Embryonic facial prominence (tissue), 1 donor: ENCODE data around the gene SART3.
A peak's percentile ranks its signal among the peaks of the same experiment; 100 is the strongest.
"Not testable (repeated sequence)": the region's sequence is repeated elsewhere in the genome, so short reads cannot be mapped to it uniquely, and the experiment has no call there.

ENCODE experiments used
- DNase-seq: peaks from one replicate; pipeline ENCODE4 v3.0.0-alpha.2; 2016; ENCODE audit errors: extremely low spot score

SART3 gene

DNA sequence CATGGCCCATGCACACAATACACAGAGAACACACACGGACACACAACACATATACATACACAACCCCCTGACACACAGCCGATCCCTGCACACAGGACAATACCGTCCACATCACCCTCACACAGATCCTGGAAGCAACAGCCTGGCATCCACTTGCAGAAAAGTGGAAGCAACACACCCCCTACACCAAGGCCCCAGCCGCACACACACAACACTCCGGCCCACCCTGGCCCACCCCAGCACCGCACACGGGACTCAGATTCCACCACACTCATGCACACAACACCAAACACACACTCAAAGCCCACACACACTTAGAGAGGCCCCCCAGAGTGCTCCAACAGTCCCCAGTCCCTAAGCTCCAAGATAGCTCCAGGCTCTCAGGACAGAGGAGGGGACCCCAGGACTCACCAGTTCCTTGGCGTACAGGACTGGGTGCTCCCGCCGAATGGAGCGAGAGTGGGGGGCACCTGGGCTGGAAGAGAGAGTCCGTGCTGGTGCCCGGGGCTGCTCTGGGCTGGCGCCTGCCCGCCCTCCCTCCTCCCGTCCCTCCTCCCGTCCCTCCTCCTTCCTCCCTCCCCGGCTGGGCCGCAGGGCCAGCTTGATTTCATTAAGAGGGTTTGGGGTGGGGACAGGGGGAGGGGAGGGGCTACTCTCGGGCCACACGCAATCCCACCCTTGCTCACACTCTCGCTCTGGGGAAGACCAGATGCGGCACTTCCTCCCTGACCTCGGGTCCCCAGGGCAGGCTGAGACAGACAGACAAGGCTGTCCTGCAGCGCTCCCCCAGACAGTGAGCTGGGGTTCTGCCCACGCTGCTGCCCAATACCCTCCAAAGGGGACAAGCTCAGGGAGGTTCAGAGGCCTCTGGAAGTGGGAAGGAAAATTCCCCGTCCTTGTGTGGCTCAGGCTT is 36.8 kb upstream of the SART3 start, which contains the start of gene TMEM119:
TMEM119 (minus strand) TSS at position 526 of the 913 bp plus-strand sequence. CDS start 5,701 bp downstream, outside the sequence.
- DNase-seq = peak; percentile 52

DNA sequence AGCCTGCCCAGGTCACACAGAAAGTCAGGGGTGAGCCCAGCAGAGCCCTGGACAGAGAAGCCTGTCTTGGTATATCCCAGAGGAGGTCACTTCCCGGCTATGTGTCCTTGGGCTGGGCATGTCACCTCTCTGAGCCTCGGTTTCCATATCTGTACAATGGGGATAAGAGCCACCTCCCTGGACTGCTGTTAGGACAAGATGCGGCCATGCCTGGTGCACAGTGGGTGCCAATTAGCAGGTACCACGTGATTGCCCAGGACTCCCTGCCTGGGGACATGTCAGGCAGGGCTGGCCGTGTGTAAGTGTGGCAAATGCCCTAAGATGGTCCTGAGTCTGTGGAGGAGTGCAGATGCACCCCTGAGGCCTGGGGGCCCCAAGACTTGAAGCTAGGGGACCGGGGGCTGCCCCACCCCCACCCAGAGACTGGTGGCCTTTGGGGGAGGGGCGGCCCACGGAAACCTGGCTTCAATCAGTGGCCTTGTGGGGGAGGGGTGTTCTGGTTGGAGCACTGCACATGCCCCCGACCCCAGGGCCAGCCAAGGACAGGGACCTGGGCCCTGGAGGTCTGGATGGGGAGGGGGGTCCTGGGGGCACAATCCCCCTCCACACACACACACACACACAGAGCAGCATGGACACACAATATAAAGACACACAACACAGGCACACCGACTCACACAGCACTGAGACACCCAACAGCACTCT is 36.0 kb upstream of the SART3 start:
- DNase-seq = no peak

DNA sequence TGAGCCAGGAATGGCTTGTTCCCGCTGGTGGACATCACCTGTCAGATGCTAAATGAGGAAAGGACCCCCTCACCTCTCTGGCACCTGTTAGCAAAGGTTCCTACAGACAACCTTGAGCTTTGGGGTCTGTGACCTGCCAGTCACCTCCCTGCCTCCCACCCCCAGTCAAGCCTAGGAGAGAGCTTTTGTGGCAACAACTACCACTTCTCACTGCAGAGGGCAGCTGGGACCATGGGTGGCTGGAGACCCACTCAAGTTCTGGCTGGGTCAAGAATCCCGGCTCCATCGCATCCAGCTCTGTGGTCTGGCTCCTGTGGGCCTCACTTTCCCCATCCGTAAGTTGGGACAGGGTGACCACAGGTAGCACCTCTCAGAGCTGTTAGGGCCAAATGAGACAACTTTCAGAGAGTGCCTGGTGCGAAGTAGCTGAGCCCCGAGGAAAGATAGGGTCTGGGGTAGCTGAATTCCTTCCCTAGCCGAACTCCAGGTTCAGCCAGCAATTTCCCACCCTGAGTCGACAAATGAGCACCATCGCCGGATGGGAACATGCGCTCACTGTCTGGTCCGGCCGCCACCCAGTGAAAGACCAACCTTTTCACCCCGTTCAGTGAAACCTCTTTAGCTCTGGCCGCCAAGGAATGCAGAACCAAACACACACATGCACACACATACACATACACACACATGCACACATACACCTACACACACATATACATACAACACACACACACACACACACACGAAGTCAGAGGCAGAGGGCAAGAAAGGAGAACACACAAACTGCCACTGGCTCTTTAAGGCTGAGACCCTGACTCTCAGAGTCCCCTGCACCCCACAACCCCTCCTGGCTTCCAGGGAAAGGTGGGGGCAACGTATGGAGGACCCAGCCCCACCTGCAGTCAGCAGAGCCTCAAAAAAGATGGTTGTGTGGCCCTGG is 35.0 kb upstream of the SART3 start:
- DNase-seq = no peak

DNA sequence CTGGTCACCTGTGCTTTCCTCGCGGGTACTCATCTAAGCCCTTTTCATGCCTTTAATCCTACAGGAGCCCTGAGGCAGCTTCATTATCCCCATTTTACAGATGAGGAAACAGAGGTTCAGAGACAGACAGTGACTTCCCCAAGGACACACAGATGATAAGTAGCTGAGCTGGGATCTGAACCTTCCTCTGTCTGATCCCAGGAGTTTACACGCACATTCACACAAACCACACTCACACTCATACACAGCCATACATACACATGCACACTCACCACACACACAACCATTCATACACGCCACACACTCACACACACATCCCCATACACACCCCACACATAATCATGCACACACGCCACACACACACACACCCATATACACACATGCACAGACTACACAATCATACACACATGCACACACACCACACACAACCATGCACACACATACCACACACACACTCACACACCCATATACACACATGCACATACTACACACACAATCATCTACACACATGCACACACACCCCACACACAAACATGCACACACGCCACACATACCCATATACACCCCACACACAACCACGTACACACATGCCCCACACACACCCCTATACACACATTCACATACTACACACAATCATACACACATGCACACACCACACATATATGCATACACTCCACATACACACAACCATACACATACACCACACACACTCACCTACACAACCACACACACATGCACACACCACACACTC is 34.2 kb upstream of the SART3 start:
- DNase-seq = no peak

DNA sequence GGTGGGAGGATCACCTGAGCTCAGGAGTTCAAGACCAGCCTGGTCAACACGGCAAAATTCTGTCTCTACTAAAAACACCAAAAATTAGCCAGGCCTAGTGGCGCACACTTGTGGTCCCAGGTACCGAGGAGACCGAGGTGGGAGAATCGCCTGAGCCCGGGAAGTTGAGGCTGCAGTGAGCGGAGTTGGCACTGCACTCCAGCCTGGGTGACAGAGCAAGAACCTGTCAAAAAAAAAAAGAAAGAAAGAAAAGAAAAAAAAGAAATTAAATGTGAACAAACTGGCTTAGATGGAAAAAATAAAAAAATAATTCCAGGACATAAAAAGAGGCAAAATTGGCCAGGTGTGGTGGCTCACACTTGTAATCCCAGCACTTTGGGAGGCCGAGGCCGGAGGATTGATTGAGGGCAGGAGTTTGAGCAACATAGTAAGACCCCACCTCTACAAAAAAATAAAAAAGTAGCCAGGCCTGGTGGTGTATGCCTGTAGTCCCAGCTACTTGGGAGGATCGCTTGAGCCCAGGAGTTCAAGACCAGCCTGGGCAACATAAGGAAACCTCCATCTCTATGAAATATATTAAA is 33.4 kb upstream of the SART3 start:
- no peak for DNase-seq

DNA sequence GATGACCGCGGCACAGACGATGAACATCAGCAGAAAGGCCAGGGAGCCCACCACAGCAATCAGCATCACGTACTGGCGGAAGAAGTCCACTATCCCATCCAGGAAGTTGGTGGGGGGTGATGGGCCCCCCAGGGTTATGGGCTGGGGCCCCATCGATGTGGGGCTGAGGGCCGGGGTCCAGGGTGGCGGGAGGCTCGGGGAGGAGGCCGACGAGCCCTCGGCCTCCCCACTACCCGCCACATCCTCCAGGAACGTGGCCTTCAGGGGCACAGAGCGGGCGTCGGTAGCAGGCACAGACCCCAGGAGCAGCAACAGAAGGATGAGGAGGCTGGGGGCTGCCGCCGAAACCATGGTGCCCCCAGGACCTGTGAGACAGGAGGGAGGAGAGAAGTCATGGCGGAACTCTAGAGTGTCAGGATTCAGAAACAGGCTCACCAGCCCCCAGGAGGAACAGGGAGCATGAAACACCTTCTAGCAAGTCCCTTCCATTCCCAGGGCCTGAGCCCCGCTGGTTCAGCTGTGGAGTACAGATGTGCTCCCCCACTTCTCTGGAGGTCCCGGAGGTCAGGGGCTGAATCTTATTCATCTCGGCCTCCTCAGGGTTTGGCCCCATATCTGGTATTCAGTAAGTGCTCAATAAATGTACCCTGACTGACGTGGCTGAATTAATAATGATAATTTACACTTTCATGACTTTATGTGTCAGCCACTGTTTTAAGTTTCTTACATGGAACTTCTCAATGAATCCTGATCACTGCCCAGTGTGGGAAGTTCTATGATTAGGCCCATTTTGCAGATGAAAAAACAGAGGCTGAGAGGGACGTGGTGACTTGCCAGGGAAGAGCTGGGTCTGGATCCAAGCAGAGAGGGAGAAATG is 31.3 kb upstream of the SART3 start:
- no peak for DNase-seq

DNA sequence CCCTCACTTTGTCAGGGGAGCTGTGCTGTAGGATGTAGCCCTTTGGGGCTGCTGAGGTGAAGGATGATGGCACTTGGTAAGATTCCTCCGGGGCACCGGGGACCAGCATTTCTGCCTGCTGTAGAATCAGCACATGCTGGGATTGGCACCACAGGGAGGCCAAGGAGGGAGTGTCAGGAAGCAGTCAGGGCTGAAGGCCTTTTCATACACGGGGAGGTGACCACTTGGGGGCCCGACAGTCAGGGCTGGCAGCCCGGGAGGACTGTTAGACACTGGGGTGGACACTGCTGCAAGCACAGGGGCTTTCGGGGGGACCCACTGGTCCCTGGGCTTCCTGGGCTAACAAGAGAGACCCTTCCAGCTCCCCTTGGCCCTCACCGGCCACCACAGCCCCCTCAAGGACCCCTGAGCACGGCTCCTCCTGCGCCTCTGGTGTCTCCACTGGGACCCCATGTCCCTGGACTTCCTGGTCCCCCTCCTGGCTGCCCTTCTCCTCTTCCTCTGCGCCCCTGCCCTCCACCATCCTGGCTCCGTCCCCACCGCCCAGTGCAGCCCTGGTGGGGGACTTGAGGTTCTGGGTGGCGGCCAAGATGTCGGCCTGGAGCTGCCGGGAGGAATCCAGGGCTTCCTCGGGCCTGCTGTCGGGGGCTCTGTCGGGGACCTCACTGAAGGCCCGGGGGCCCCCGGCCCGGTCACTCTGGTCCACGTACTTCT is 30.5 kb upstream of the SART3 start:
- no peak for DNase-seq

DNA sequence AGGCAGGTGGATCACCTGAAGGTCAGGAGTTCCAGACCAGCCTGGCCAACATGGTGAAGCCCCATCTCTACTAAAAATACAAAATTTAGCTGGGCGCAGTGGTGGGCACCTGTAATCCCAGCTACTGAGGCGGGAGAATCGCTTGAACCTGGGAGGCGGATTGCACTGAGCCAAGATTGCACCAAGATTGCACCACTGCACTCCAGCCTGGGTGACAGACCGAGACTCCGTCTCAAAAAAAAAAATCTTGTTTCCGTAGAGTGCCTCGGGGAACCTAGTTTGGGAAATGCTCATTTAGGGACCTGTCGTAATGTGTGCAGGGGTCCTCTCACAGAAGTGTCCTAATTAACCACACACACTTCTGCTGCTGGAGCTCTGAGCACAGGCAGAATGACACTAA is 29.5 kb upstream of the SART3 start:
- DNase-seq = not testable (repeated sequence)

DNA sequence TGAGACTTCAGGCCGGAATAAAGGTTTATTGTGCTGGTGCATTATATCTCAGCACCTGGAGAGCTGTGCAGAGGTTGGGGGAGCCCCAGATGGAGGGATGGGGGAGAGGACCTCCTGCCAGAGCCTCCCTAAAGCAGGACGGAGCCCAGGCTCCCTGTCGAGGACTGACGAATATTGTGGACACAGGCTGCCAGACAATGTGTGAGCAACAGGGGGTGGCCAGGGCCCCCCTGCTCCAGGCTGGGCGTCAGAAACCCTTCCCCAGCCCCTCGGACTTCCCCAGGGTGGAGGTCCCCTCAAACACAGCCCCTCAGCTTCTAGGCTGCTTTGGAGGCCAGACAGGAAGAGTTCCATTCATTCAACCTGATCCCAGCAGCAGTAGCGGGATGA is 28.9 kb upstream of the SART3 start:
- DNase-seq = no peak

DNA sequence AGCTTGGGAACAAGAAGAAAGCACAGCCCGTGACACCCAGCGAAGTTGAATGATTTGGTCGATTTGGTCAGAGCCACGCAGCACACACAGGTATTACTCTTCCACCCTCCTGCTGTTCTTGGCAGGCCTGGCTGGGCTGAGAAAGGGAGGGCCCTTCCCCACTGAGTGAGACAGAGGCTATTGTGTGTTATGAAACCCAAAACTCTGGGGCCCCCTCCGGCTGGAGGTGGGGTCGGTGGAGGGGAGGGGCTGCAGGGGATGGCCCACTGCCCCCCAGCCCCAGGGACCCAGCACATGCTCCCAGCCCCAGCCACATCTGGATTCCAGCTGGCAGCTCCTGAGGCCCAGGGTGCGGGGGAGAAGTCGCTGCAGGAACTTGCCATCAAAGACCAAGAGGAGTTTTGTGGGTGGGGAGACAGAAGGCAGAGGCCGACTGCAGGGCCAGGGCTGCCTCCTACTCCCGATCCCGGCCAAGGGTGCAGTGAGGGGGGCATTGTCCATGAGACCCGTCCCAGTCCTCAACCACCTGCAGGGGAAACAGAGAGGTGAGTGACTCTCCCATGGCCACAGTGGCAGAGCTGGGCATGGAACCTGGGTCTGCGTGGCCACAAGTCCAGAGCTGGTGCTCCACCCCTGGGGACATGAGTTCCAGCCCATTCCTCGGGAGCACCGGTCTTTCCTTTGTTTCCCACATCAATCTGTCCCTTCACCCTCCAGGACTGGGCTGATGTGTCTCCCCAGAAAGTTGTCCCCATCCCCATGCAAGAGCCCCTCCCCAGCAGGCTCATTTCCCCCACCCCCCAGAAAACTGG is 28.3 kb upstream of the SART3 start:
- DNase-seq = no peak

DNA sequence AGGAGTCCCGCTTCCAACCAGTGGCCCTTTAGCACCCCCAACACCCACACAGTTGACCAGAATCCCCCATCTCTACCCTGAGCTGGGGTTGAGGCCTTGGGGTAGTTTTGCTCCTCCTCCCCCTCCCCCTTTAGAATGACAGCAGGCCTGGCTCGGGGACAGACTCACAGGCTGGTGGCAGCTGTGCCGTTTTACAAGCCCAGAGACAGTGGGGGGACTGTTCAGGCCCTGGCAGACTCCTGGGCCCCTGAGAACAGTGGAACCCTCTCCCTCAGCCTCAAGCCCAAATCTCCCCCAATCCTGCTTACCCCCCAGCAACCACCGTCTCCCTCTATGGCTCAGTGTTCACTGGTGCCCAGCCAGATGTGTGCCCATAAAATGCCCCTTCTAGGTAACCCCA is 26.9 kb upstream of the SART3 start:
- DNase-seq = no peak

DNA sequence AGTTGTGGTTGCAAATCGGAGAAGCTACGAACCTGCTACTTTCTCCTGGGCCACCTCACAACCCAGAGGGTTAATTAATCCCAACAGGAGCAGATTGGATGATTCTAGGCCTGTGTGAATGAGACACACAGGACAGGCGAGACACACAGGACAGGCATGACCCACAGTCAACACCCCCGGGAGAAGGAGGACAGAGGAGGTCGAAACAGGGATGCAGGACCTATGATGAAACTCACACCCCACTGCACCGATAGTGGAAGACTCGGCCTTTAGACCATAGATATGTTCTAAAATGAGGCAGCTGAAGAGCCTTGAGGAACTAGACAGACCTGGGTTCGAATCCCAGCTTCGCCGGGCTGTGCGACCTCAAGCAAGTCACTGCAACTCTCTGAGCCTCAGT is 25.3 kb upstream of the SART3 start:
- DNase-seq = no peak

DNA sequence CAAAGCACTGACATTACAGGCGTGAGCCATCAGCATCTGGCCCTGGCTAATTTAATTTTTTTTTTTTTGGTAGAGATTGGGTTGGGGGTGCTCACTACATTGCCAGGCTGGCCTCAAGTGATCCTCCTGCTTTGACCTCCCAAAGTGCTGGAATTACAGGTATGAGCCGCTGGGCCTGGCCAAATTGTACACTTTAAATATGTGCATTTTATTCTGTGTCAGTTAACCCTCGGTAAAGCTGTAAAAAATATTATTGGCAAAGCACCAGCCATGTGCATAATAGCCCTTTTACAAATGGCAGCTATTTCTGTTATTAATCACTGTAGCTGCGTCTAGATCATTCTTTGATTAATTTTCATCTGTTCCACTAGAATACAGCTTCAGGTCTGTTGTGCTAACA is 24.9 kb upstream of the SART3 start:
- no peak for DNase-seq

DNA sequence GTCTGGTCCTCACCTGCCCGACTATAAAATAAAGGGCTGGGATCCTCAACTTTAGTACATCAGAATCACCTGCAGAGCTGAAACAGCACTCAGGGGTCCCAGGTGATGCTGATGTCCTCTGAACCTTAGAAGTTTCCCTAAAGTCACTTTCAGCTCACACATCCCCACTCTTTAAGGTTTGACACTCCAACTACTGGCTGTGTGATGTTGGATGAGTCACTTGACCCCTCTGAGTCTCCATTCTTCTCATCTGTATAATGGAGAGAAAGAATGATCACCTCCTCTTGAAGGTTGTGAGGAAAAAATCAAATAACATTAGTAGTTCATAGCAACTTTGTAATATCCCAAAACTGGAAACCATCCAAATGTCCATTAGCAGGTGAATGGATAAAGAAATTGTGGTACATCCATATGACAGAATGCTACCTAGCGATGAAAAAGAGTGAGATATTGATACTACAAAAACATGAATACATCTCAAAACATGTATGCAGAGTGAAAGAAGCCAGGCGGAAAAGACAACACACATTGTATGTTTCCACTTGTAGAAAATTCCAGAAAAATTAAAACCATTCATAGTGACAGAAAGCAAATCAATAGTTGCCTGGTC is 23.6 kb upstream of the SART3 start:
- no peak for DNase-seq

DNA sequence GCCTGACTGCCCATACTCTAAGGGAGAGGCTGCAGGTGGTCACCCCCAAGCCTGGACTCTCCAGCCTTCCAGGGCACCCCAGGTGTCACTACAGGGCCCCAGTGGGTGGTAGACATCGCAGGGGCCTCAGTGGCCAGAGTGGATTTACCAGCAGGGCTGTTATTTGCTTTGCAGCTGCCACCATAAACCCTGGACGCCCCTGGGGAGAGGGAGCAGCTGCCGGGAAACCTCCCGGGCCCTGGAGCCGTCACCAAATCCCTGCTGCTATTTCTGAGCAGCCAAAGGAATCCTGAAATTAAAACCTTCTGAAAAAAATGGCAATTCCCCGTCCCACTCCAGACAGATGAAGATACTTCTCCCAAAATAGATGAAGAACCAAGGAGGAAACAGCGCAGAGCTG is 23.0 kb upstream of the SART3 start:
- no peak for DNase-seq

DNA sequence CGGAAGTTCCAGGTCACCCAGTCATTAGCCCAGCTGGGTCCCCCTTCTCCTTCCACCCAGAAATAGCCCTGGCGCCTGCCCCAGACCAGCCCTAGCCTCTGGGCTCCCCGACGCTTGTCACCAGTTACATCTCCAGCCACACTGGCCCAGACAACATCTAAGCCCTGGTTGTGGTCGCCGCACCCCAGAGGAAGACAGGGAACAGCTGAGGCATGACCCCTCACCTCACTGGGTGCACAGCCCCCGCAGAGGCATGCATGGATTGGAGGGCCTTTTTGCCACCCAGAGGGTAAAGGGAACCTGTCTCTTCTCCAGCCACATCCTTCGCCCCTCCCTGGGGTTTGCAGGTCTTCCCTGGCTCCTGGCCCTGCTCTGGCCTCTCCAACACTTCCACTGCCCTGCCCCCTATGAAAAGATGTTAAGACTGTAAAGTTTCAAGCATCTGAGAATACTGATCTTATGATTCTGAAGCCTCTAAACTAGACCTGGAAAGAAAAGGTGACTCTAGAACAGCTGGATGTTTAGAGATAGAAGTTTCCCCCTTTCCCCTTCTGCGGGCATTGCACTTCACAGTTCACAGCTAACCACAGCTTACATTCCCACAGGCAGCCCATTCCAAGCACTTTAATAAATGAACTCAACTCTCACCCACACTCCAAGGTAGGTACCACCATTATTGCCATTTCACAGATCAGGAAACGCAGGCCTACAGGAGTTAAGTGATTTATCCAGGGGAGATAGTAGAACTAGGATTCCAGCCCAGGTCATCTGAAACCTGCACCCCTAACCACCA is 22.2 kb upstream of the SART3 start:
- DNase-seq = no peak

DNA sequence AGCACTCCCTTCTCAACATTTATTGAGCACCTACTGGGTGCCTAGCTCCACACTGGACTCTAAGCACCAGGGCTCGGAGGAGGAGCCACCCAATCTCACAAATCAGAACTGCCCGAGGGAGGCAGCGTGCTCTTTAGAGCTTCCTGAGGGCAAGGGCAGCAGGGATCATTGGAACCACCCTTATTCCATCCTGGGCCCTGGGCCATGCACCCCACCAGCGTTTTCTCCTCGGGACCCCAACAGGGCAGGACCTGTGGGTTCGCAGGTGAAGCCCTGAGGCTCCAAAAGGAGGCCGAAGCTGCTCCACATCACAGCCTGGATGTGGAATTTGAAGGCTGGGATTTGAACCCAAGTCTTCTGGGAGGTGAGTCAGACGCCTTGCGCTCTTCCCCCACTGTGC is 21.5 kb upstream of the SART3 start:
- DNase-seq = no peak
